Activated CD4-positive, CD25-positive, alpha-beta regulatory T cell treated with anti-CD3 and anti-CD28 coated beads, Interleukin-2, amount 50 U/mL, for 16 hours (primary cell): ENCODE results near the gene RFT1.

Experiments used
- DNase-seq: peaks from one replicate; pipeline ENCODE4 v3.0.0-alpha.2; 2020; ENCODE audit warnings: low read depth, low spot score

Gene RFT1

GRCh38 chr3:53092216-53092615, 38.0 kb downstream of the RFT1 start:
- DNase-seq: no peak

- no peak for DNase-seq
Observed at GRCh38 chr3:53091011-53091410, 39.2 kb downstream of the RFT1 start.

GRCh38 chr3:53089511-53089910, 40.7 kb downstream of the RFT1 start:
- DNase-seq: no peak

- DNase-seq: no peak
Observed at GRCh38 chr3:53085476-53085875, 44.8 kb downstream of the RFT1 start.

- no peak for DNase-seq
Observed at GRCh38 chr3:53084310-53085001, 45.8 kb downstream of the RFT1 start.

GRCh38 chr3:53083949-53084309, 46.3 kb downstream of the RFT1 start:
- no peak for DNase-seq

GRCh38 chr3:53083521-53083920, 46.7 kb downstream of the RFT1 start:
- no peak for DNase-seq

GRCh38 chr3:53082736-53083135, 47.5 kb downstream of the RFT1 start:
- DNase-seq: no peak

GRCh38 chr3:53081318-53081717, 48.9 kb downstream of the RFT1 start:
- DNase-seq: no peak

GRCh38 chr3:53080612-53081205, 49.5 kb downstream of the RFT1 start:
- no peak for DNase-seq

- no peak for DNase-seq
Observed at GRCh38 chr3:53079791-53080555, 50.3 kb downstream of the RFT1 start.

- DNase-seq: no peak
Observed at GRCh38 chr3:53079147-53079546, 51.1 kb downstream of the RFT1 start.

- no peak for DNase-seq
Observed at GRCh38 chr3:53078656-53079055, 51.6 kb downstream of the RFT1 start.

GRCh38 chr3:53077476-53078220, 52.6 kb downstream of the RFT1 start:
- DNase-seq: no peak

GRCh38 chr3:53075743-53076140, 54.5 kb downstream of the RFT1 start:
- no peak for DNase-seq

GRCh38 chr3:53074761-53075742, 55.2 kb downstream of the RFT1 start:
- DNase-seq: no peak

- no peak for DNase-seq
Observed at GRCh38 chr3:53074366-53074696, 55.9 kb downstream of the RFT1 start.

- no peak for DNase-seq
Observed at GRCh38 chr3:53073553-53074365, 56.5 kb downstream of the RFT1 start.

GRCh38 chr3:53072653-53073552, 57.3 kb downstream of the RFT1 start:
- DNase-seq: peak; percentile 75
